HG03045 (cell line): ENCODE results near the gene TRAK1.
A peak's percentile ranks its signal among the peaks of the same experiment; 100 is the strongest.

Experiments used
- ATAC-seq: cut with Tn5 transposase; IDR thresholded peaks from one replicate; pipeline ENCODE4 v1.9.1; 2021; ENCODE audit warnings: mild to moderate bottlenecking, moderate library complexity; ENCODE audit not compliant: unreplicated experiment

The TRAK1 gene

GRCh38 chr3:42149975-42150374 lies 58.8 kb downstream of the TRAK1 start:
- ATAC-seq: no peak

- ATAC-seq: no peak
Measured at GRCh38 chr3:42151596-42152168, 60.5 kb downstream of the TRAK1 start.

GRCh38 chr3:42152193-42152592 lies 61.0 kb downstream of the TRAK1 start:
- ATAC-seq: no peak

- no peak for ATAC-seq
Measured at GRCh38 chr3:42153039-42153438, 61.9 kb downstream of the TRAK1 start.

GRCh38 chr3:42157540-42158538 lies 66.7 kb downstream of the TRAK1 start:
- ATAC-seq: no peak

- no peak for ATAC-seq
Measured at GRCh38 chr3:42159147-42159546, 68.0 kb downstream of the TRAK1 start.

- ATAC-seq: peak; percentile 85
Measured at GRCh38 chr3:42159706-42160472, 68.7 kb downstream of the TRAK1 start.

- ATAC-seq: no peak
Measured at GRCh38 chr3:42161050-42161935, 70.1 kb downstream of the TRAK1 start.

GRCh38 chr3:42162462-42162861 lies 71.3 kb downstream of the TRAK1 start:
- ATAC-seq: no peak

GRCh38 chr3:42163622-42164244 lies 72.6 kb downstream of the TRAK1 start:
- no peak for ATAC-seq

GRCh38 chr3:42164656-42165055 lies 73.5 kb downstream of the TRAK1 start:
- no peak for ATAC-seq

GRCh38 chr3:42165211-42165610 lies 74.1 kb downstream of the TRAK1 start:
- no peak for ATAC-seq

- no peak for ATAC-seq
Measured at GRCh38 chr3:42166214-42166613, 75.1 kb downstream of the TRAK1 start.

- no peak for ATAC-seq
Measured at GRCh38 chr3:42166662-42167300, 75.6 kb downstream of the TRAK1 start.

GRCh38 chr3:42169579-42170120 lies 78.5 kb downstream of the TRAK1 start:
- ATAC-seq: no peak

- ATAC-seq: no peak
Measured at GRCh38 chr3:42172047-42172654, 81.0 kb downstream of the TRAK1 start.

GRCh38 chr3:42173307-42173706 lies 82.2 kb downstream of the TRAK1 start:
- no peak for ATAC-seq

GRCh38 chr3:42174679-42175385 lies 83.7 kb downstream of the TRAK1 start:
- no peak for ATAC-seq
